SK-MEL-5 (cell line): ENCODE results near the gene MTX1. TPM values are rescaled to one million over a fixed set of nuclear protein-coding genes. Genes with fewer than 3 reads are reported as not detected.
"Not testable (repeated sequence)": the region's sequence is repeated elsewhere in the genome, so short reads cannot be mapped to it uniquely, and the experiment has no call there.

Source experiments
- DNase-seq: peaks from one replicate; pipeline ENCODE4 v3.0.0-alpha.2; 2016; ENCODE audit warnings: low read depth, low spot score
- in situ Hi-C: cut with HindIII; loops from 2 replicates; pipeline ENCODE4 v1.10.0; 2016; ENCODE audit warnings: low sequenced_read_pairs, high pct_unique_total_duplicates, low pct_unique_long_range_greater_than_20kb
- total RNA-seq: library from RNA; depleted of rRNA; stranded (reverse); fragments of >200 nt; shearing (Covaris generic); gene quantifications from 2 replicates; pipeline ENCODE4 v1.2.3, GENCODE V29; 2014

Gene MTX1
- total RNA-seq, 1 experiment from 2014 or later = 128 TPM

GRCh38 chr1:155184835-155185782, 23.4 kb upstream of the MTX1 start:
- in situ Hi-C loops = no loop called here
- no peak for DNase-seq

- in situ Hi-C loops = no loop called here
- no peak for DNase-seq
Measured at GRCh38 chr1:155185783-155186066, 22.8 kb upstream of the MTX1 start.

DNA sequence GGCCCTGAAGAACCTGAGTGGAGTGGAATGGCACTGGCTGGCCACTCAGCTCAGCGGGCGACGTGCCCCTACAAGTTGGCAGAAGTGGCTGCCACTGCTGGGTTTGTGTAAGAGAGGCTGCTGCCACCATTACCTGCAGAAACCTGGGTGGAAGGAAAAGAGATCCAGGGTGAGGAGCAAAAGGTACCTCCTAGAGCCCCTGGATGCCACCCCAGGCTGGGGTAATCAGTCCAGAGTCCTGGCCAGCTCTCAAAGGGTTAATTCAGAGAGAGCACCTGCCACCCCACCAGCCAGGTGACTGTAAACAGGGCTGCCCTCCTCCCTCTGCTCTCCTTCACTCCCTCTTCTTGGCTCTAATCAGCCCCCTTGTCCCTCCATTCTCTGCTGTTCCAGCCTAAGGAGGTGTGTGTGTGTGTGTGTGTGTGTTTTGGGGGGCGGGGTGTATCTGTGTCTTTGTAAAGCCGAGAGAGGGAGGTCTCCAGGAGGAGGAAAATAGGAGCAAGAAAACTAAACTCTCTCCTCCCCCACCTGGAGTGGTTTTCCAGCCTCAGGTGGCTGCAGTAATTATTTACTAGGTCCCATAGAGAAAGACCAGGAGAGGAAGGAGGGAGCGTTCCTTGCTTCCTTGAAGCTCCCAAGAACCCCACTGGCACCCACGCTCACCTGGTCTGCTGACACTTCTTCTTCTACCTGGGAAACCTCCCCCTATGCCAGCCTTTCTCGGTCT, 22.3 kb upstream of the MTX1 start:
- in situ Hi-C loops = no loop called here
- no peak for DNase-seq

- in situ Hi-C loops = no loop called here
- DNase-seq = no peak
Measured at GRCh38 chr1:155186794-155187455, 21.6 kb upstream of the MTX1 start.

GRCh38 chr1:155187456-155187891, 21.0 kb upstream of the MTX1 start:
- in situ Hi-C loops = no loop called here
- DNase-seq = no peak

DNA sequence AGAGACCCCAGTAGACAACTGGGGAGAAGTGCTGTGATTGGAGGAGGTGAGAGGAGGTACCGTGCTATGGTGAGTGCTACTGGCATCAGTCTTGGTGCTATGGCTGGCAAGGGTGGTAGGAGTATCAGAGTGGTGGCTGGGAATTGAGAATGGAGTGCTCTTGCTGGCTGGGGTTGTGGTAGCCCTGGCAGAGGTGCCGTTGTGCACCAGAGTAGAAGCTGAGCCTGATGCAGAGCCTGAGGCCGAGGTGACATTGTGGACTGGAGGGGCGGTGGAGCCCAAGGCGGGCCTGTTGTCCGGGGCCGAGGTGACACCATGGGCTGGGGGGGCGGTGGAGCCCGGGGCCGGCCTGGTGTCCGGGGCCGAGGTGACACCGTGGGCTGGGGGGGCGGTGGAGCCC, 20.2 kb upstream of the MTX1 start:
- DNase-seq = no peak
- in situ Hi-C loops = no loop called here

GRCh38 chr1:155189926-155190325, 18.6 kb upstream of the MTX1 start:
- in situ Hi-C loops, DNase-seq: not testable (repeated sequence)

- in situ Hi-C loops = no loop called here
- DNase-seq = no peak
Measured at GRCh38 chr1:155191904-155192303, 16.6 kb upstream of the MTX1 start.

DNA sequence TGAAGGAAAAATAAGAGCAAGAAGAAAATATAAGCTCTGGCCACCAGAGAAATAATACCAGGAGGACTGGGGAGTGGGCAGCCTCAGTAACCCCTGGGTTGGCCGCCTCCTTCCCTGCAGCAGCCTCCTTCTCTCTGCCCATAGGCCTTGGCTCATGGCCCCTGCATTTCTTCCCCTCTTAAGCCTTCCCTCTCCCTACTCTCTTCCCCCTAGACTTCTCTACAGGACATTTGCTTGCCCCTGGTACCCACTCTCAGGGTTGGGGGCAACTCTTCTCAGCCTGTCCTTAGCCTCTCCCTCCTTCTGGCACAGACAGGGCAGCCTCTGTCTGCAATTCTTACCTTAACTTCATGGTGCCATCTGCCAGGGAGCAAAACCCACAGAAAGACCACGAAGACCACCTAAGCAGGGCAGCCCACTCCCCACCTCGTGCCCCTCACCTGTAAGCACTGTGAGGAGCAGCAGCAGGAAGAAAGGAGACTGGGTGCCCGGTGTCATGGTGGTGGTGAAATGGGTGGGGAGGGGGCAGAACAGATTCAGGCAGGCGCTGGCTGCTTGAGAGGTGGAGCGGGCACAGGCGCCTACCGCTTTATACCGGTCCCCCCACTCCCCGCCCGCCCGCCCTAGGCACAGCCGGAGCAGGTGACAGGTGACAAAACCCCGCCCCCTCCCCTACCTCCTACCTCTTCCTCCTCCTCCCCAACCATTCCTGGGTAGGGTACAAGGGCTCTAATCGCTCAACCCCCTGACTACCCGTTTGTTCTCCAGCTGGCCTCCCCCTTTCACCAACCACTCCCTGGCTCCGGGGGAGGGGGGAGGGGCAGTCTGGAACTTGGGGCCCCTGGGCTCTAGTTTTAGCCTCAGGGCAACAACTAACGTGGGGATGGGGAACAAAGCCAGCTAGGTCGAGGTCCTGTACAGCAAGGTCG, 15.9 kb upstream of the MTX1 start:
- in situ Hi-C loops = no loop called here
- no peak for DNase-seq

DNA sequence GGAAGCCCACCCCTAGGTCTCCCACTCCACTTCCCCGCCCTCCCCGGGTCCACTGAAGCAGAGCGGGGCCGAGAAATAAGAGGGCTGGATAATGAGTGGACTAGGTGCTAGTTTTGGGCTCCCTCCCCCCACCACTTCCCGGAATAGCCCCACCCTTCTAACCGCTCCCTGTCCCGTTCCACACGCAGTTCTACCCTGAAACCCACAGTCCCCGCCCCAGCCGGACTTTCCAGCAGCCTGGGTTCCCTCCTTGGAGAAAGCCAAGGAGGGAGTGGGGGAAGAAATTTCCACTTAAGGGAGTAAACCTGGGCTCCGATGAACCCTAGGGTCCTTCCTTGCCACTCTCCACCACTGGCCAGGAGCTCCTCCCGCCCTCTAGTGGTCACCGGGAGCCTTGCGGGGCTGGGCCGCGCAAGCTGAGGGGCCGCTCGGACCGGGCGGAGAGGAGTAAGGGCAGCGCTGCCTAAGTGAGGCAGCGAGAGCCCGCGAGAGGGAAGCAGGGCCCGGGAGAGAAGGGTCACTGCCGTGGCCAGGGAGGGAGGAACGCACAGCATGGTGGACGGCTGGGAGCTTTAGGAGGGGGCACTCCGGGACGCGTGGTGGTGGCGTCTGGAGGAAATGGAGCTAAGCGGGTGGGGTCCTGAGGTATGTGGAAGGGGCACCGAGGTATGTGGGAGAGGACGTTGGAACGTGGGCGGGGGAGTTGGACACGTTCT, 15.1 kb upstream of the MTX1 start:
- DNase-seq = peak; percentile 92
- in situ Hi-C loops = no loop called here

DNA sequence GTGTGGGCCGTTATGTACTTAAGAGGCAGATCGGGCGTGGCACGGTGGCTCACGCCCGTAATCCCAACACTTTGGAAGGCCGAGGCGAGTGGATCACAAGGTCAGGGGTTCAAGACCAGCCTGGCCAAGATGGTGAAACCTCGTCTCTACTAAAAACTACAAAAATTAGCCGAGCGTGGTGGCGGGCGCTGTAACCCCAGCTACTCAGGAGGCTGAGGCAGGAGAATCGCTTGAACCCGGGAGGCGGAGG, 14.6 kb upstream of the MTX1 start:
- in situ Hi-C loops, DNase-seq: not testable (repeated sequence)

- in situ Hi-C loops = no loop called here
- DNase-seq = no peak
Measured at GRCh38 chr1:155195201-155196102, 13.0 kb upstream of the MTX1 start.

DNA sequence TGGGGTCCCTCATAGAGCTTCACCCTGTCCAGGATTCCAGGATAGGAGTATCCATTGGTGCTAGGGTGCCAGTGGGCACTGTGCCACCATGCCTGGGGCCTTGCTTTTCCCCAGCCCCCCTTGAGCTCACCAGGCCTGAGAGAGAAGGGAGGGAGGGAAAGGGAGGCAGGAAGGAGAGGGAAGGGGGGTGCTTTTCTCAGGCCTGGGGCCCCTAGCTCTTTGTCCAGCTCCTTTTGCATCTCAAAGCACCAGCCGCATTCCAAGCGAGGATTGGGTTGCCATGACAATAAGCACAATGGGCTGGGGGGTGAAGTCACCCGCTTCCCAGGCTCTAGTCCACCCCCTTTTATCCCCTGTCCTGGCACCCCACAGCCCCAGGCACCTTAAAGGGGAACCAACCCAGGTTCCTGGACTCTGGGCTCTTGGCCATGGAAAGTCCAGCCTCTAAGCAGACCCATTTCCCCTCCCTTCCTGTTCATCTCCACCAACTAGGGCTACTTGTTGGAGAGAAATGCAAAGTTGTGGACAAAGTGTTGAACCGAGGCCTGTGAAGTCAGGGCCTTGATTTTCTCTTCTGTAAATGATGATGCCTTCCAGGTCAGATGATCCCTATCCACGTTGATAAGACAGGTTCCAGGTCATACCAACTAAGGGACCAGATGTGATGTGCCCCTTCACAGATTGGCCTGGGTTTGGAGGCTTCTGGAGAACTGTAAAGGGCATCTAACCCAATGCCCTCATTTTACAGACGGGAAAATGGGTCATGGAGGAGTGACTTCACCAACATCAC, 12.2 kb upstream of the MTX1 start:
- in situ Hi-C loops = no loop called here
- no peak for DNase-seq

DNA sequence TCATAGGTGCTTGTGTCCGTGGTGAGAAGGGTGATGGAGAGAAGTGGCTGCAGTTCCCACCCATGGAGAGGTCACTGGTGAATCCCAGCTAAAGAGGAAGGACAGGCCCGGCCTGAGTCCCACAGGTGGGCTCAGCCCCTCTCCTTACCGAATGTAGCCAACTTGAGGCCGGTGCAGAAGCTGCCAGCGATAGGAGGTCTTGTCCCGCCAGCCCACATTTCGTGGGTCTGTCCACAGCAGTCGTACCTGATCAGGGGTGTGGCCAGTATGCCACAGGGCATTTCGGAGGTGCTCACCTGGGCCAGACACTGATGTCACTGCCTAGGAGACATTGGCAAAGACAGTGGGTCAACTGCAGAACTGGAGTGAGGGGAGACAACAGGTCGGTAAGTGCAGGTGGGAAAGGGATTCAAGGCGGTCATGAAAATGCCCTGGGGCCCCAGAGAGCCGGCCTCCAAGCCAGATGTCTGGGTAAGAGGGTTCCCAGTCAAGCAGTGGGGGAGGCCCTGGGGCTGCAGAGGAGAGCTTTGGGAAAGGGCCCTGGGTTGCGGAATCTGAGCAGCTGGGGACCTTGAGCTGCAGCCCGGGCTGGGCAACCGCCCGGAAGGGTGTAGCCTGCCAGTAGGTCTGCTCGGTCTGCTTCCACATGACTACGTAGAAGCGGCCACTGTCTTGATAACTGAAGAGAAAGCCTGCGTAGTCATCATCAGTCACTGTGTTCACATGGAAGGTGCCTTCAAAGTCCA, 11.4 kb upstream of the MTX1 start:
- DNase-seq = no peak
- in situ Hi-C loops = no loop called here
